Stimulated activated CD8-positive, alpha-beta memory T cell treated with anti-CD3 and anti-CD28 coated beads, Interleukin-2, amount 100 ng/mL, for 1 hour (primary cell): ENCODE results near the gene MEX3B.
"Not testable (repeated sequence)": the region's sequence is repeated elsewhere in the genome, so short reads cannot be mapped to it uniquely, and the experiment has no call there.

Source experiments
- DNase-seq, 2 donors: peaks; one replicate each; pipeline ENCODE4 v3.0.0-alpha.2; 2020; ENCODE audit warnings: low read depth in 2 of 2

The MEX3B gene

GRCh38 chr15:82005239-82005638, 40.6 kb downstream of the MEX3B start:
- no peak for DNase-seq

GRCh38 chr15:82003916-82004315, 41.9 kb downstream of the MEX3B start:
- no peak for DNase-seq

- DNase-seq, result not testable (repeated sequence)
Observed at GRCh38 chr15:81995081-81995480, 50.7 kb downstream of the MEX3B start.

- no peak for DNase-seq
Observed at GRCh38 chr15:81992523-81992922, 53.3 kb downstream of the MEX3B start.
